Measurements from ENCODE around the gene DRC7. TPM values are rescaled to one million over a fixed set of nuclear protein-coding genes. Genes with fewer than 3 reads are reported as not detected.

The DRC7 gene
- total RNA-seq, 1 donor from 2014 or later: not detected

DNA sequence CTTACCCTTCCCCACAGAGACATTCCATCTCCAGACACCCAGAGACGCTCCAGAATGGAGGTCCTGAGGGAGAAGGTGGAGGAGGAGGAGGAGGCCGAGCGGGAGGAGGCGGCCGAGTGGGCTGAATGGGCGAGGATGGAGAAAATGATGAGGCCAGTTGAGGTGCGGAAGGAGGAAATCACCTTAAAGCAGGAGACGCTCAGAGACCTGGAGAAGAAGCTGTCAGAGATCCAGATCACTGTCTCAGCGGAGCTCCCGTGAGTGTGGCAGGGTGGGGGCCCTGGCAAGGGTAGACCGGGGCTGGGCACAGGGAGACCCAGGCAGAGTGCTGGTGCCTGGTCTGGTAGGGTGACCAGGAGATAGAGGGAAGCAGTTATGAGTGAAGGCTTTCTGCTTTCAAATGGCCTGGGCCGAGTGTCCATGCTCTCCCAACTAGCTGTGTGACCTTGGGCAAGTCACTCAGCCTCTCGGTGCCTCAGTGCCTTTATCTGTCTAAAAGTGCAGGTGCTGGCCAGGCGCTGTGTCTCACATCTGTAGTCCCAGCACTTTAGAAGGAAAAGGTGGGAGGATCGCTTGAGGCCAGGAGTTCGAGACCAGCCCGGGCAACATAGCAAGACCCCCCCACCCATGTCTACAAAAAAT, 3.4 kb downstream of the DRC7 start:
- TF ChIP-seq, protein P1, sequence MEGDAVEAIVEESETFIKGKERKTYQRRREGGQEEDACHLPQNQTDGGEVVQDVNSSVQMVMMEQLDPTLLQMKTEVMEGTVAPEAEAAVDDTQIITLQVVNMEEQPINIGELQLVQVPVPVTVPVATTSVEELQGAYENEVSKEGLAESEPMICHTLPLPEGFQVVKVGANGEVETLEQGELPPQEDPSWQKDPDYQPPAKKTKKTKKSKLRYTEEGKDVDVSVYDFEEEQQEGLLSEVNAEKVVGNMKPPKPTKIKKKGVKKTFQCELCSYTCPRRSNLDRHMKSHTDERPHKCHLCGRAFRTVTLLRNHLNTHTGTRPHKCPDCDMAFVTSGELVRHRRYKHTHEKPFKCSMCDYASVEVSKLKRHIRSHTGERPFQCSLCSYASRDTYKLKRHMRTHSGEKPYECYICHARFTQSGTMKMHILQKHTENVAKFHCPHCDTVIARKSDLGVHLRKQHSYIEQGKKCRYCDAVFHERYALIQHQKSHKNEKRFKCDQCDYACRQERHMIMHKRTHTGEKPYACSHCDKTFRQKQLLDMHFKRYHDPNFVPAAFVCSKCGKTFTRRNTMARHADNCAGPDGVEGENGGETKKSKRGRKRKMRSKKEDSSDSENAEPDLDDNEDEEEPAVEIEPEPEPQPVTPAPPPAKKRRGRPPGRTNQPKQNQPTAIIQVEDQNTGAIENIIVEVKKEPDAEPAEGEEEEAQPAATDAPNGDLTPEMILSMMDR (IDR thresholded peaks at IDR 0.05): no peak
- Histone ChIP-seq H3K4me3 (no peak overlapping the region), H3K27me3 (no peaks in the 10 kb centered on the region), H3K27ac (no peak overlapping the region), H3K36me3 (no peaks in the 10 kb centered on the region), H3K9me3 (no peaks in the 10 kb centered on the region), H3K4me1 (no peaks in the 10 kb centered on the region)
- DNase-seq (ENCODE audit: low spot score in 2 of 2): peak in 1 of 2 donors; percentile 58
- intact Hi-C loops (cut with DNase I): no loop called here

DNA sequence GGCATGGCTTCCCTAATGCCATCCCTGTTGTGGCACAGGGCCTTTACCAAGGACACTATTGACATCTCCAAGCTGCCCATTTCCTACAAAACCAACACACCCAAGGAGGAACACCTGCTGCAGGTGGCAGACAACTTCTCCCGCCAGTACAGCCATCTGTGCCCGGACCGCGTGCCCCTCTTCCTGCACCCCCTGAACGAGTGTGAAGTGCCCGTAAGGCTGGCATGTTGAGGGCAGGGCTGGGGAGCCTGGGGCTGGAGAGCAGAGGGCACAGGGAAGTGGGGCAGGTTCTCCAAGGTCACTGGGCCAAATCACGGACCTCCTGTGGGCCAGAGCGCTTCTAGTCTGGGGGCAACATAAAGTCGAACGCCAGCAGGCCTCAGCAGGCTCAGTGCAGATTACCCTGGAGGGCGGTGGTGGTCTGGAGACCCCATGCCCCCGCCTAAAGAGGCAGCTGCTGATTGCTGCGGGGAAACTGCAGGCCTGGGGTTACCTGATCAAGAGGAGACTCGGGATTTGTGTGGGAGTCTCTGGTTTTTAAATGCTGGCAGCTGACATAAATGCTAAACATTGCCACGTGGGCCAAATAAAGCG, 4.3 kb downstream of the DRC7 start:
- Histone ChIP-seq H3K27me3 (no peaks in the 10 kb centered on the region), H3K9me3 (no peaks in the 10 kb centered on the region), H3K36me3 (no peaks in the 10 kb centered on the region), H3K4me3 (no peak overlapping the region), H3K27ac (no peak overlapping the region), H3K4me1 (no peaks in the 10 kb centered on the region)
- intact Hi-C loops (cut with DNase I): no loop called here
- peak in 1 of 2 donors; percentile 47 for DNase-seq (ENCODE audit: low spot score in 2 of 2)
- TF ChIP-seq, protein P1 (IDR thresholded peaks at IDR 0.05): no peak

DNA sequence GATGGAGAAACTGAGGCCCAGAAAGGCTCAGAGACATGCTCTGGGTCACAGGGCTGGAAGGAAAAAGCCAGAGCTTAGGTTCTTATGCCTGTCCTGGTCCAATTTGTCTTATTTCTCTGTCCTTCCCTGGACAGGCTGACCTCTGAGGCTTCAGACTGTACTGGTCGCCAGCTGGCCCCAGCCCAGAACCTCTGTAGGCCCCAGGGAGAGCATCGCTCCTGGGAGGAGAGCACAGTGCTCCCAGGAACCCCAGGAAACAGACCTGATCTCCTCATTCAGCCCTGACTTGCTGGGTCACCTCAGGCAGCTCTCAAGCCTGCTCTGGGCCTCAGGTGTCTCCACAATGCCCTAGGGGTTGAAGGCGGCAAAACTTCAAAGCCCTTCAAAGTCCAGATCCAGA, 4.9 kb downstream of the DRC7 start:
- no peak overlapping the region for H3K4me3 ChIP-seq
- no peaks in the 10 kb centered on the region for H3K9me3 ChIP-seq
- TF ChIP-seq, protein P1 (IDR thresholded peaks at IDR 0.05): no peak
- H3K27ac ChIP-seq: no peak overlapping the region
- H3K27me3 ChIP-seq: no peaks in the 10 kb centered on the region
- intact Hi-C loops (cut with DNase I): no loop called here
- H3K4me1 ChIP-seq: no peaks in the 10 kb centered on the region
- H3K36me3 ChIP-seq: no peaks in the 10 kb centered on the region
- peak in 1 of 2 donors; percentile 22 for DNase-seq (ENCODE audit: low spot score in 2 of 2)

DNA sequence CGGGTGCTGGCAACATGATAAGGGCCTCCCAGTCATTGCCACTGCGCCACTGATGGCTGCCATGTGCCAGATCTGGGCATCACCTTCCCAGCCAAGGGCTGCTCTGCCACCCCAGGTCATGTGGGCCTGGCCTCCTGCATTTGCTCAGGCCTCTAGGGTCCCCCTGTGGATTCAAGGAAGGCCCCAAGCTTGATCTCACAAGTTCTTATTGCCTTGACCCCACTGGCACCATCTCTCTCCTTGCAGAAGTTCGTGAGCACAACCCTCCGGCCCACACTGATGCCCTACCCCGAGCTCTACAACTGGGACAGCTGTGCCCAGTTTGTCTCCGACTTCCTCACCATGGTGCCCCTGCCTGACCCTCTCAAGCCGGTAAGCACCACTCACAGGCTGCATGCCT, 5.3 kb downstream of the DRC7 start:
- H3K36me3 ChIP-seq: no peaks in the 10 kb centered on the region
- H3K27me3 ChIP-seq: no peaks in the 10 kb centered on the region
- peak in 1 of 2 donors; percentile 43 for DNase-seq (ENCODE audit: low spot score in 2 of 2)
- no peak overlapping the region for H3K4me3 ChIP-seq
- H3K9me3 ChIP-seq: no peaks in the 10 kb centered on the region
- H3K27ac ChIP-seq: no peak overlapping the region
- H3K4me1 ChIP-seq: no peaks in the 10 kb centered on the region
- TF ChIP-seq, protein P1 (IDR thresholded peaks at IDR 0.05): no peak
- intact Hi-C loops (cut with DNase I): no loop called here

DNA sequence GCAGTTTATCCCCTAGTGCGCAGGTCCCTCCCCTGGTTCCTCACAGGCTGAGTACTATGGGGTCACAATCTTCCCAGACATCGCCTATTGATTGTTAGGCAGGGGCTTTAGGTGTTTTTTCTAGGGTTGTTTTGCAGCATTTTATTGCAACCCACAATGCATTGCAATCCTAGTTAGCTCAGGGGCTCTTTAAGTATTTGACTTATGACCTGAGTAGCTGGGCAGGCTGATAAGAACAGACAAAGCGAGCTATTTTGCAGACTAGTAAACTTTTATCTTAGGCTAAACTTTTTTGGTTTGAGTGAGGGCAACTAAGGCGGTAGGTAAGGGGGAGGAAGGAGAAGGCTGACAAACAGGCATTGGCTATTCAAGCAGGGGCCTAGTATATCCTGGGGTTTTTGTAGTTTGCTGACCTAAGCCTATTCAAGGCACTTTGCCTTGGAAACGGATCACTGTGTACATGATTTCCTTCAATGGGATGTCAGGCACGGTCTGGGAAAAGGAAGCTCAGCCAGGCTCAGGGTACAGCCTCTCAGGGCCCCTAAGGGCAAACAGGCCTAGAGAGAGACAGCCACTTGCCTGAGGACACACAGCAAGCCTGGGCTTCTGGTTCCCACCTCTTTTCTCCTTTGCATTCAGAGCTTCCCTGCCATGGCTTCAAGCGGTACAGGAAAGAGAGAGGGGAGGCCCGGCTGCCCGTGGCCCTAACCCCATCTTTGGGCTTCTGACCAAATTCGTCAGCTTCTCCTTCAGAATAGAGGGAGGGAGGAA, 6.4 kb downstream of the DRC7 start:
- H3K36me3 ChIP-seq: no peaks in the 10 kb centered on the region
- no peaks in the 10 kb centered on the region for H3K27me3 ChIP-seq
- intact Hi-C loops (cut with DNase I): no loop called here
- no peaks in the 10 kb centered on the region for H3K9me3 ChIP-seq
- peak in 1 of 2 donors; percentile 33 for DNase-seq (ENCODE audit: low spot score in 2 of 2)
- TF ChIP-seq, protein P1 (IDR thresholded peaks at IDR 0.05): no peak
- H3K27ac ChIP-seq: no peak overlapping the region
- H3K4me1 ChIP-seq: no peaks in the 10 kb centered on the region
- no peak overlapping the region for H3K4me3 ChIP-seq
